Hippocampal formation (tissue), 2 donors: ENCODE results near the gene OR1D5.
"Not testable (repeated sequence)": the region's sequence is repeated elsewhere in the genome, so short reads cannot be mapped to it uniquely, and the experiment has no call there.

Experiments
- DNase-seq, 2 donors: peaks; one replicate each; lab custom pipeline; 2025; lab: John Stamatoyannopoulos, UW

OR1D5 gene, protein sequence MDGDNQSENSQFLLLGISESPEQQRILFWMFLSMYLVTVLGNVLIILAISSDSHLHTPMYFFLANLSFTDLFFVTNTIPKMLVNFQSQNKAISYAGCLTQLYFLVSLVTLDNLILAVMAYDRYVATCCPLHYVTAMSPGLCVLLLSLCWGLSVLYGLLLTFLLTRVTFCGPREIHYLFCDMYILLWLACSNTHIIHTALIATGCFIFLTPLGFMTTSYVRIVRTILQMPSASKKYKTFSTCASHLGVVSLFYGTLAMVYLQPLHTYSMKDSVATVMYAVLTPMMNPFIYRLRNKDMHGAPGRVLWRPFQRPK

DNA sequence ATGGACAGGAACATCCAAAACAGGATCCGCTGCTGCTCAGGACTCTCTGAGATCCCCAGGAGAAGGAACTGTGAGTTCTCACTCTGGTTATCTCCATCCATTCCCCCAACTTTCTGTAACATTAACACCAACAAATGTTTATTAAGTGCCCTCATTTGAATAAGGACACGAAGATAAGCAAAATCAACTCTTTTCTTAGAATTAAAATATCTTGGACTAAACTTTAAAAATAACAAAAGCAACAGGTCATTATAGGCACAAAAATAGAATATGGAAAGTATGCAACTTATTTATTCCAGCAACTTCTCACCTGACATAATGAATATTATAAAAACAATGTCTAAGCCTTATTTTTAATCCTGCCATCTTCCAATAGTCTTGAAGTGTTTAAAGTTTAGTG lies at the start of gene OR1D5:
Gene OR1D5 (minus strand): TSS at position 101 of the 400 bp plus-strand sequence. CDS start 0 bp downstream, at position 101.
- DNase-seq = not testable (repeated sequence)

DNA sequence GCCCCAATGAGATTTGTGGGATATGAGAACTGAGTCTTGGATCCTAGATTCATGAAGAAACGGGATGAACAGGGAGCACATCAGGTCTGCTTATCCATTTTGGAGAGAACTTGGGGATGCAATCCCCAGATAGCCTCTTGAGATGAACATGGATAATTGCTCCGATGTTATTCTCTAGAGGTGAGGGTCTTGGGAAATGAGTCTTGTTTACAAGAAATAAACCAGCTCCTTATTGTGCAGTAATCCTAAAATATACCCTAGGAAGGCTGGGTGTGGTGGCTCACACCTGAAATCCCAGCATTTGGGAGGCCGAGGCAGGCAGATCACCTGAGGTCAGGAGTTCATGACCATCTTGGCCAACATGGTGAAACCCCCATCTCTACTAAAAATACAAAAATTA lies 40.9 kb upstream of the OR1D5 start, which contains the start of gene OR1D2:
Gene OR1D2 (minus strand): TSS at position 101 of the 400 bp plus-strand sequence. CDS start 11,426 bp downstream, outside the sequence.
- DNase-seq = no peak

DNA sequence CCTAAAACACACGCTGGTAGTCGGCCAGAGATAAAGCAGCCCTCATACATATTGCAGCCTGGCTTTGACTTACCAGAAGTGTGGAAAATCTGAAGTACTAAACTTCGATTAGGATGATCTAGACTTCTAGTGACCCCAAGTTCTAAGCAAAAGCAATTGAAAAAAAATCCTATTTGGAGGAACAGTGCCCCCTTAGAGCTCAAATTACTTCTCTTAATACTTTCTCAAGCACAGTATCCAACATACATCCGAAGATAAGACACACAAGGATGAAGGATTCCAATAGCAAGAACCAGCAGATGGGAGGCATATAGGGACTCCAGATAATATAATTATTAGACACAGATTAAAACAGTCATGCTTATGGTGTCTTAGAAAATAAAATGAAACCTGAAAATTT lies 10.4 kb upstream of the OR1D5 start:
- not testable (repeated sequence) for DNase-seq

DNA sequence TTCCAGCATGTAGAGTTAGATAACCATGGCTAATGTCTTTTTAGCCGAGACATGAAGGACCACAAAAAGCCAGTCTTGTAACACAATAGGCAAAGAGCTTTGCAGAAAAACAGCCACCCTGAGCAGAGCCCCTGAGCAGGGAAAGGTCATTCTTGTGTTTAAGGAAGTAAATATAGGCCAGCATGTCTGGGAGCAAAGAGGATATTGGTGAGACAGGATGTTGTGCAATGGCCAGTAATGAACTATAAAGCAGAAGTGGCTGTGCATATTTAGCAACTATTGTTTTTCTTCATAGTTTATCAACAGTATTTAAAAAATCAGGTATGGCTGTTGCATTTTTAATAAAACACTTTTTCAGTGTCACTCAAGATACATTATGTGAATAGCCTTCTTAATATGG lies 1.8 kb upstream of the OR1D5 start:
- DNase-seq = not testable (repeated sequence)

DNA sequence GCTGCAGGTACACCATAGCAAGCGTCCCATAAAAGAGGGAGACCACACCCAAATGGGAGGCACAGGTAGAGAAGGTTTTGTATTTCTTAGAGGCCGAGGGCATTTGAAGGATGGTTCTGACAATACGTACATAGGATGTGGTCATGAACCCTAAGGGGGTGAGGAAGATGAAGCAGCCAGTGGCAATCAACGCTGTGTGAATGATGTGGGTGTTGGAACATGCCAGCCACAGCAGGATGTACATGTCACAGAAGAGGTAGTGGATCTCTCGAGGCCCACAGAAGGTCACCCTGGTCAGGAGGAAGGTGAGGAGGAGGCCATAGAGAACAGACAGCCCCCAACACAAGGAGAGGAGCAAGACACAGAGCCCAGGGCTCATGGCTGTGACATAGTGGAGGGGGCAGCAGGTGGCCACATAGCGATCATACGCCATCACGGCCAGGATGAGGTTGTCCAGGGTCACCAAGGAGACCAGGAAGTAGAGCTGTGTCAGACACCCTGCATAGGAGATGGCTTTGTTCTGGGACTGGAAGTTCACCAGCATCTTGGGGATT lies 506 bp downstream of the OR1D5 start:
- DNase-seq = not testable (repeated sequence)

DNA sequence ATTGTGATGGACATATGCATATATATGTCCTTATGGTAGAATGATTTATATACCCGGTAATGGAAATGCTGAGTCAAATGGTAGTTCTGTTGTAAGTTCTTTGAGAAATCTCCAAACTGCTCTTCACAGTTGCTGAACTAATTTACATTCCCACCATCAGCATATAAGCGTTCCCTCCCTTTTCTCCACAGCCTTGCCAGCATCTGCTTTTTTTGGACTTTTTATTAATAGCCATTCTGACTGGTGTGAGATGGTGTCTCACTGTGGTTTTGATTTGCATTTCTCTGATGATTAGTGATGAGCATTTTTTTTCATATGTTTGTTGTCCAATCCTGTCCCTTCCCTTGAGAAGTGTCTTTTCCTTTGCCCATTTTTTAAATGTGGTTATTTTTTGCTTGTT lies 8.5 kb downstream of the OR1D5 start:
- DNase-seq = not testable (repeated sequence)

DNA sequence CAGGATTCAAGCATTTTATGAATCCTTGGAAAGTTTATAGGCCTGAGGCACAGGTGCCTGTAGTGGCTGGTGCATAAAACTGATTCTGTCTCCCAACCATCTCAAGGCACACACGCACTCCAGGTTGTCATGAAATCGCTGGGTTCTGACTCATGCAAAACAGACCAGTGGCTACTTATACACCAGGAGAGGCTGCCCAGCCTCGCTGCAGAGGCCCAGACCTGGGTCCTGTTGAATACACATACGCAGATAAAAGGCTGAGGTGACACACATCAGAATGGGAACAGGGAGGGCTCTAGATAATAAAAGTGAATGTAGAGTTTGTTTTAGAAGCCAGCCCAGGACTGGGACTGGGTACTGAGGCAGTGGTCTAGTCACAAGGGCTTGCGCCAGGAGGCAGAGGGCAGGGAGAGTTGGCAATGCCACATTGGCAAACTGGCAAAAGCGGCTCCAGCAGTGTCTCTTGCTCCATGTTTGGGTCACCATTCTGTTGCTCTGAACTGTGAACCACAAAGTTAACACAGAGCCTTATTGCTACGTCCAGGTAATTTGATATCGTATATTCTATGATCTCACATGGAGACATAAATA lies 13.6 kb downstream of the OR1D5 start:
- DNase-seq = no peak

DNA sequence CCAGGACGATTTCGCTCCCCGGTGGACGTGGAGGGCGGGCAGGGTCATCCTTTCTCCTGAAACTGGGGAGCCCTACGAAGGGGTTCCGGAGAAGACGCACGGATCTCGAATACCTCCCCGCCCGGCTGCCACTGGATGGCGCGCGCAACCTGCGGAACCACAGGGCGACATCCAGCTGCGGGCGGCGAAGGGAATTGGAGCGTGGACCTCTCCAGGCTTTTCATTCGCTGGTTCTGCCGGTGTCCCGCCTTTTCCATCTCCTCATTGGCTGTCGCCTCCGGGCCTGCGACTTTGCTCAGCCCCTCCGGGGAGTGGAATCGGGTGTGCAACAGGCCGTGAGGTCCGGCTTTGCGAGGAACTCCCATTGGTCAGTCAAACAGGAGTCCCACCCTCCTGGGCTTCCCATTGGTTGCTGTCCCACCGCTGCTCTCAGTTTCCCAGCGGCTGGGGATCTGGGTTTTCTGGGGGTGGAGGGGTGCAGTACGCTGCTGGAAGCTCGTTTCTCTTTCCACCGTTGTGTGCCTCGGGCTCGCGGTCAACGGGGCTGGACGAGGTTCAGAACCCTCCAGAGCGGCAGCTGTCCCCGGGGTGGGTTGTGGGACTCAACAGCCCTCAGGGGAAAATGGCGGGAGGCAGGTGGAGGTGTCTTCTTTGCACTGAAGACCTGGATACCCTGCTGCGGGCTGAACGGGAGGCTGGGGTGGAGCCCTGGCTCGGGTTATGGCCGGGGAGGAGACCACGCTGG lies 14.5 kb downstream of the OR1D5 start:
- peak; percentile 97 to 98 for DNase-seq

DNA sequence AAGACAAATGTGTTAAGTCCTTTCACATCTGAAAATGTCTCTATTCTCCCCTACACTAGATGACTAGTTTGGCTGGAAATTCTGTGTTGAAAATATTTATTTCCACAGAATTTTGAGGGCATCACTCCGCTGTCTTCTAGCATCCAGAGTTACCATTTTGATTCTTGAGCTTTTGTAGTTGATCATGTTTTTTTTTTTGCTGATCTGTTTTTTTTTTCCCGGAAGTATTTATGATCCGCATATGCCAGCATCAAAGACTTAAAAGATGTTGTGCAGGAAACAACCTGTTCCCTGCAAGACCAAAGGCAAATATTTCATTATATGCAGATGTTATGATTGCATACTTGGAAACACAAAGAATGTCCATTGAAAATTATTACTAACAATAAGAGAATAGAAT lies 16.7 kb downstream of the OR1D5 start:
- DNase-seq = no peak

DNA sequence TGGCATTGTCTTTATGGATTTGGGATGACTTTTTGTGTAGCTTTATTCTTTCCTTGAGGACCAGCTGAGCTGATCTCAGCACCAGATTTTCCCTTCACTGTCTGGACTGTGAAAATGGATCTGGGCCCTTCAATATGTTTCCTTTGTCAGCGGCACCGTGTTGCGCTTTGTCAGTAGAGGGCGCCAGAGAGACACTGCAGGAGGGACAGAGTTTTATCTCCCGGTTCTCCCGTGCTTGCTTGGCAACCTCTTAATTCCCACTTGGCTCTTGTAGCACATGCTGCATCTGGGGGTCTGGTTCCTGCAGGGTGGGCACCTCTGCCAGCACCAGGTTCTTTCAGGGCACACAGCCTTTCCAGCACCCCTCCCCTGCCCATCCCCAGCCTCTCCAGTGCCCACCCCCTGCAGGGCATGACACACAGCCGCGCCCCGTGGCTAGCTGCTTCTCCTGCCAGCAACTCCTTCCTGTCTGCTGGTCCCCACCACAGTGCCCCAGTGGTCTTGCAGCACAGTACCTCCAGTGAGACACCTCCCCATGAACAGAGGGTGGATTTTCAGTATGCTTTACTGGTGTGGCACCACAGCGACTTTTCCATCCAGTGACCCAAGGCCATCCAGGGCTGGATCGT lies 19.6 kb downstream of the OR1D5 start:
- DNase-seq = no peak

DNA sequence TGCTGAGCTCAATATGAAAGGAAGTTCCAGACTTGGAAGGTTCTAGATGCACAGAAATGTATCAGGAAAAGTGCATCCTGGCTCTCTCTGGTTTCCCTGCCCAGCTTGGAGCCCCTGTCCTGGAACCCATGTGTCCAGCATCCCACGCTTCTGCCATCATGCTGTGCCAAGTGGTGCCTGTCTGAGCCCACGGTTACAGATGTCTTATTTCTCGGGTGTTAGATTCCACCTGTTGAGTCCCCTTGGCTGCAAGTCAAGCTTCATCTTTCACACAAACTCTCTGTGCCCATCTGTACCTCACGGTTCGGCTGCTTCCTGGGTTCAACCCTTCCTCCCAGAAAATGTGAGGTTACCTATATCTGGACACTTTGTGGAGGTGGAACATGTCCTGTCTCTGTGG lies 22.5 kb downstream of the OR1D5 start:
- DNase-seq = no peak

DNA sequence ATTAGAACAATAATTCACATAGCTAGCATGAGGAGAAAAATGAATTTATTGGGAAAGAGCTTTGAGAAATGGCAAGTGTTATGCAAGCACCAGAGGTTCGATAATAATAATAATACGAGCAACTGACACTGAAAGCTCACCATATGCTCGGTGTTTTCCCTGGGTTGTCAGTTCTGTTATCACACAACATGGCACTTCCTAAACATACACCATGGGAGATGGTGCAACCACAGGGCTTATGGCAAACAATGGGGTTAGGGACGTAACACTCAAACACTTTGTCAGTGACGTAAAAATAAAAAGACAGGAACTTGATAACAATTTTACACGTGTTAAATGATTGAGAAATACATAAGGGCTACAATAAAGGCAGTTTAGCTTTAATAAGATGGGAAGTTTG lies 23.7 kb downstream of the OR1D5 start:
- DNase-seq = no peak

DNA sequence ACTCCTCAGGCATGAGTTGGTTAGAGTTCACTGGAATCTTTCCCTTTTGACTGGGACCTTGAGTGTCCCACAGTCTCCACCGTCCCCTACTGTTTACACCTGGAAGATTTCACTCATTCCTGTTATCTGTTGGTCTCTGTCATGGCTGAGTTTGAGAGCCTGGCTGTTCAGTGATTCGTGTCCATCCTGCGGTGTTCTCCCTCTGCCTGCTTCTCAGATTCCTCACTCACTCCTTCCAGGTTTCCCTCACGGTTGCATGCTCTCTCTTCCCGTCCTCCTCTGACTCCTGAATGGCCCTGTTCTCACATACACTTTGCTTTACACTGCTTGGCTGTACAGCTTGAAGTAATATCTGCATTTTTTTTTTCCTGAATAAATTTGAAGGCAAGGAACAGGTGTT lies 24.5 kb downstream of the OR1D5 start:
- no peak for DNase-seq

DNA sequence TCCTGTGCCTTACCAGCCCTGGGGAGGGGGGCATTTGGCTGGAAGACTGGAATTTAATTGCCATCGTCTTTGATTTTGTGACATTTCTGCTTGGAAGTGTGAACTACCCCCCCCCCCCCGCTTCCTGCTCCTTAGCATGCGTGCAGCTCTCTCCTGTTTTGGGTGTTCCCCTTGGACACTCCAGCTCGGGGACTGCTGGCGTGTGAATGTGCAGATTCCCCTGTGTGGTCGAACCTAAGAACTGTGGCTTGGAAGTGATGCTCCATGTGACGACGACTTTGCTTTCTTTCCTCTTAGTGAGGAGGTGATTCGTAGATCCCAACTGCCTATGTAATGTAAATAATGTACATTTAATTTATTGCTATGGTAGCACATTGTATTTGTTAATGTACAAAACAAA lies 26.1 kb downstream of the OR1D5 start:
- no peak for DNase-seq

DNA sequence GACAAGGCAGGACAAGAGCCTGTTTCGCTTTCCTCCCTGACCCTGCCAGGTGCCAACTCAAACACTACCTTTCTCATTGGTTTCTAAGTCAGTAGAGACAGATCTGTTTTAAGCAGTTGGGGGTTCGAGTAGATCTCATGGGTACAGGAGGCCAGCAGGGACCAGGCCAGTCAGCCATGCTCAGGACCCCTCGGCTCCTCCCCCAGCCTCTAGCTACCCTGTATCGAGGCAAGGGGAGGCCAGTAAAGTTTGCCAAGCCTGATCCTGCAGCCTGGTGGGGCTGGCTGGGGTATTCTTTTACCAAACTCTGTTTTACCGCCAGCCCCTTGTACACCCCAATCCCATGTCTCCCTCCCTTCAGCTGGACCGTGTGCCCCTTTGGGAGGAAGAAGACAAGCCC lies 26.6 kb downstream of the OR1D5 start:
- DNase-seq = no peak

DNA sequence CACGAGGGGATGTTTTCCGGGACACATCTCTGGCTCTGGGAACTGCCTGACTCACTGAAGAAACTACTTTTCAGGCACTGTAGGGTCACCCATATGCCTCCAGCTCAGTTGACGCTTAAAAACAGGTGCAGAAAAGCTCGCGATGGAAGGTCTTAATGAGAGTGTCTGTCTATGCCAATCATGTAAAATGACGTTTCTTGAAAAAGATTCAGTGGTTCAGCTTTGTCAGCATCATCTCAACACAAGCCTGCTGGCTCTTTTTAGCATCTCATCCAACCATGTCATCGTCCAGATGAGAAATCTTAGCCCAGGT lies 27.5 kb downstream of the OR1D5 start:
- DNase-seq = no peak

DNA sequence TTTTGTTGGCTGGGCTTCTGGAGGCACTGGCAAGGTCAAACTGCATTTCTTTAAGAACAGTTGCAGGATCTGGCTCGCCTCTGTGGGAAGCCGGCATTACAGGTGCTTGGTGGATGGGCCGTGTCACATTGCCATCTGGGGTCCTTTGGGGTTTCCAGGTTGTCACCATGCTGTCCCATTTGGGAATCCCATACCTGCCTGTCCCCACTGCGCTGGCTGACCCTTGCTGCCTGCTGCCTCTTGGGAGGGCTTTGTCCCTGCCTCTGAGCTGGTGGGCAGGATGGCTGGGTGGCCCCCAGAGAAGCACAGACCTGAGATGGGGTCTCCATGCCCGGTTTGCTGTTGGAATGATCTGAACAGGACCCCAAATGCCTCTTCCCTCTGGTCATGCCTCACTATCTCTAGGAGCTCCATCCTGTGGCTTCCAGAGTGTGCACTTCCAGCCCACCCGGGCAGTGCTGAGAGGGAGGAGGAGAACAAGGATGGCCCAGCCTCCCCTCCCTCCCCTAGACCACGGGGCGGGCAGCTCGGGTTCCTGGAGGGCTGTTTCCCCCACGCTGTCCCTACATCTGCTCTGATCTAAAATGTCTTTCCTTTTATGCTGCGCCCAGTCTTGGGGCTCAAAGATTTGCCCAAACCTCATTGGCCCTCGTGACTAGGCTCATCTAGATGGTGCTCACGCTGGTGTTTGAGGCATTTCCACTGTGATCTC lies 28.0 kb downstream of the OR1D5 start:
- no peak for DNase-seq

DNA sequence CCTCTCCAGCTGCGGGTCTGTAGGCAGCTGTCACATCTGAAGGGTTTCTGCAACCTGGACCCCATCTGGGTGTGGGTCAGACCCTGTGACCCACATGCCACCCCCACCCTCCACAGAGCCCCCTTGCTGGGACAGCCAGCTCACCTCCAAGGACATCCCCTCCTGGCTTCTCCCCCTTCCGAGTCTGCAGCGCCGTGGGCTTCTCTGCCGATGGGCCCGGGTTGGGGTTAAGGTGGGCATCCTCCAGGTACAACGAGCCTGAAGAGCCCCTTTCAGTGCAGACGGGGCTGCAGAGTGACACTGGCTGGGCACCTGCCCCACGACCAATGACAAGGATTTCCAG lies 28.9 kb downstream of the OR1D5 start:
- DNase-seq = no peak

DNA sequence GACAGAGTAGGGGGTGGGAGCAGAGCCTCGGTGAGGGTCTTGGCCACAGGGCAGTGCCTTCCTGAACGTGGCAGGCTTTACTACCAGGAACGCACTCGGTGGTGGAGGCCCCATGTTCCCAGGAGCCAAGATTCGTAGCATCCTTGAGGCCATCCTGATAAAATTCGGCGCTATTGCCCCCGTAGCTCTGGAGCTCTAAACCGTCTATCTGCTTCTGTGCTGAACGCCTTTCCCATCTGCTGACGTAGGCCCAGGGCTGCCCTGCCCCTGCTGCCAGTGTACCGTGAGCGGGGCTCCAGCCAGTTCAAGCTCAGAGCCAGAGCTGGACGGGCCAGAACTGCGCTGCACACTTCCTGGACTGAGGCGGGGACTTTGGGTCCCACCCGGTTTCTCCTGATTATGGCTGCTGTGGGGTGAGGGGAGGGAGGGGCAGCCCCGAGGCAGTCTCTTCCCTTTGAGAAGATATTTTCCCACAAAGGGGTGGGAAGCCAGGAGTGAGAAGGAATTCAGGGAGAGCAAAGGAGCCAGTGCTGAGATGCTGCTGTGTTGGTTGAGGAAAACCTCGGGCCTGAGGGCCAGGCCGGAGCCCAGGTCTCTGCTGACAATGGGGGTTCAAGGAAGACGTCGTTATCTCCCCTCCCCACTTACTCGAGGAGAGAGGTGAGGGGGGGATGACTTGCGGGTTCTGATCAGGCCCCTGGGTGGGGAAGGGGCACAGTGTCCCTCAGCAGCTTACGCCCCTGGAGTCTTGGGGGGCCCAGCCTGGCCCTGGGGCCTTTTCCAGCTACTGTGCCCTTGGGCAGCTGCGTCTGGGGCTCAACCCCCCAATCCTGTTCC lies 29.4 kb downstream of the OR1D5 start:
- no peak for DNase-seq

DNA sequence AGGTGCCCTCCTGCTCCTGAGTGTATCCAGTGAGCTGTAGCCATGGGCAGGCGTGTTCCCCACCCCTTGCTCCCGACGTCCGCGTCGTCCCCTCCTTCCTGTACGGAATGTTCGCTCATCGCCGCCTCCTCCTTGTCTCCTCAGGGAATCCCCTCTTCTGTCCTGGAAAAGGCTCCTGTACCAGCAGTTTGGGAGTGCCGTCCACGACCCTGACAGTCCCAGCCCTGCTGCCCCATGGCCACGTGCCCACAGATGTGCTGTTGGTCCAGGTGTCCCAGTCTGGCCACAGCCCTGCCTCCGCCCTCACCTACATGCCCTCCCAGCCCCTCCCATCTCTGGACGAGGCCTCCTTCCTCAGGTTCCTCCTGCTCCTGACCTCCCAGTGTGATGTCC lies 30.2 kb downstream of the OR1D5 start:
- no peak for DNase-seq
